ENCODE results near the gene SIRT1.
"Not testable (repeated sequence)": the region's sequence is repeated elsewhere in the genome, so short reads cannot be mapped to it uniquely, and the experiment has no call there.

The SIRT1 gene

DNA sequence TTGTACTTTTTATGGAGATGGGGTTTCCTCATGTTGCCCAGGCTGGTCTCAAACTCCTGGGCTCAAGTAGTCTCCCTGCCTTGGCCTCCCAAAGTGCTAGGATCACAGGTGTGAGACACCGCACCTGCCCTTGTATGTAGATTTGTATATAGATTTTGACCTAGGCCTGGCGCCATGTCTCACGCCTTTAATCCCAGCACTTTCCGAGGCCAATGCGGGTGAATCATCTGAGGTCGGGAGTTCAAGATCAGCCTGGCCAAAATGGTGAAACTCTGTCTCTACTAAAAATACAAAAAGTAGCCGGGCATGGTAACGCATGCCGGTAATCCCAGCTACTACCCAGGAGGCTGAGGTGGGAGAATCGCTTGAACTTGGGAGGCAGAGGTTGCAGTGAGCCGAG lies 7.0 kb upstream of the SIRT1 start:
- not testable (repeated sequence) for DNase-seq (ENCODE audit: low read depth)

DNA sequence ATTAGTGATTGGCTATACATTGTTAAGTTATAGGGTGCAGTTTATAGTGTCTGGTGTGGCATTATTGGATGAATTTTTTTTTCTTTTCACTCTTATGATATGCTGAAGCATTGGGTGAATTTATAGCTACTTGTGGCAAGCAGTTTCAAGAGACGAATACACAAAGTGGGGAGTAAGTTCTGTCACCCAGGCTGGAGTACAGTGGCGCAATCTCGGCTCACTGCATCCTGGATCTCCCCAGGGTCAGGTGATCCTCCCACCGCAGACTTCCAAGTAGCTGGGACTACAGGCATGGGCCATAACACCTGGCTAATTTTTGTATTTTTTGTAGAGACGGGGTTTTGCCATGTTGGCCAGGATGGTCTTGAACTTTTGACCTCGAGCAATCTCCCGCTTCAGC lies 6.3 kb upstream of the SIRT1 start:
- no peak for DNase-seq (ENCODE audit: low read depth)

DNA sequence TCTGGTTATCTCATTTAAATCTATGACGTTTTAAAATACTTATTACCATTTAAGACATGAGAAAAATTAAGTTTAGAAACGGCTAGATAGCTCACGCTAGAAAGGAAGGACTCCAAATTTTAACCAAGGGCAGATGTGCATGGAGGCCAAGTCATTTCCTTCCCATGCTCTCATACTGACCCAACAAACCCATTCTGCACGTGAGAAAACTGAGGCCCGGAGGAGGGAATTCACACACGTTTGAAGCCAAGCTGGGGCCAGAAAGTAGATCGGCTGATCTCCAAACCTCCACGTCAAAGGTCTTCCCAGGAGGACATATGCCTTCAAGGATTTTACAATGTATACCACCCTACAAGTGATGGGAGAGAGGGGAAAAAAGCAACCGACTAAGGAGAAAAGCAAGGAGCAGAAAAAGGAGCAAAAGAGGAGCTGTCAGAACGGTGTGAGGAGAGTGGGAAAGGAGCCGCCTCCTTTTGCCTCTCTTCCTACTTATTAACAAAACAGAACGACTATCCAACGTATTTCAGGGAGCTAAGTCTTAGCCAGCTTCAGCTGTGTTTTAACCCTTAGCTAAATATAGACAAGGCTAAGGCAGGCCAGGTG lies 645 bp upstream of the SIRT1 start:
- no peak for DNase-seq (ENCODE audit: low read depth)

DNA sequence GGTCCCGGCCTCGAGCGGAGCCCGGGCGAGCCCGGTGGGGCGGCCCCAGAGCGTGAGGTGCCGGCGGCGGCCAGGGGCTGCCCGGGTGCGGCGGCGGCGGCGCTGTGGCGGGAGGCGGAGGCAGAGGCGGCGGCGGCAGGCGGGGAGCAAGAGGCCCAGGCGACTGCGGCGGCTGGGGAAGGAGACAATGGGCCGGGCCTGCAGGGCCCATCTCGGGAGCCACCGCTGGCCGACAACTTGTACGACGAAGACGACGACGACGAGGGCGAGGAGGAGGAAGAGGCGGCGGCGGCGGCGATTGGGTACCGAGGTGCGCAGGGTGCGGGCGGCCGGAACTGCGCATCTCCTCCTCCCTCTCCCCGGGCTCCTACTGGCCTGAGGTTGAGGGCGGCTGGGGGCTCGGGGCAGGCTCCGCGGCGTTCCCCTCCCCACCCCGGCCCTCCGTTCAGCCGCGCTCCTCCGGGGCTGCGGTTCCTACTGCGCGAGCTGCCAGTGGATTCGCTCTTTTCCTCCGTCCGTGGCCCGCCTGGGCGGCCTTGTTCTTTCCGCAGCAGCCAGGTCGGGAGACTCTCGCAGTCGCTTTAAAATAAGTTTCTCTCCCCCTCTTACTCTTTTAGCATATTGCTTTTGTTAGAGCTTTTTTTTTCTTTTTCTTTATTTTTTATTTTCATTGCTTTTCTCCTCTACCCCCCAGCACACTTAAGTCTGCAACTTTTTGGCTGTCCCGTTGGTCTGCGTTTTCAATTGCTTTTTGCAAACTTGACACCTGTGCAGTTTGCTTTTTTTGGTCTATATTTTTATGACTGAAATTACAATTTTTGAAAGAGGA lies 600 bp downstream of the SIRT1 start:
- peak; percentile 59 for DNase-seq (ENCODE audit: low read depth)

DNA sequence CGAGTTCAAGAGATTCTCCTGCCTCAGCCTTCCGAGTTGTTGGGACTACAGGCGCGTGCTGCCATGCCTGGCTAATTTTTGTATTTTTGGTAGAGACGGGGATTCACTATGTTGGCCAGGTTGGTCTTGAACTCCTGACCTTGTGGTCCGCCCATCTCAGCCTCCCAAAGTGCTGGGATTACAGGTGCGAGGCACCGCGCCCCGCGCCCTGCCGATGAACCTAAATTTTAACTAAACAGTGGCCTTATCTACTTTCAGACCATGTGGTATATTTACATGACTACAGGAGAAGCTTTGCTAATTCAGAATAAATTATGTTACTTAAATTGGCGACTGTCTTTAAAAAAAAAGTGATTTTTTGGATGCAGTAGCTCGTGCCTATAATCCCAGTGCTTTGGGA lies 9.2 kb downstream of the SIRT1 start:
- DNase-seq (ENCODE audit: low read depth): no peak

DNA sequence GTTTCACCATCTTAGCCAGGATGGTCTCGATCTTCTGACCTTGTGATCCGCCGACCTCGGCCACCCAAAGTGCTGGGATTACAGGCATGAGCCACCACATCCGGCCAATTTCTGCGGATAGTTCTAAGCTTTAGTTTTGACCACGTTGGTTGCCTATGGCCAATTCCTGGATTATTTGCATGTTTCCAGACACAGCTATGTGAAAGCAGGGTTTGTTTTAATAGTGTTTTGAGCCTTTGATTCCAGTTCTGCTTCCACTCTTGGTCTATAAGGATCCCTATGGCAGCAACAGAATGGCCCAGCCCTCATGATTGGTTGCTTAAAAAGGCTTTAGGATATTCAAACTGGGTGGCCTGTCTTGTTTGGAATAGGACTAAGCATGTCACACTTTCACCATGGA lies 19.1 kb downstream of the SIRT1 start:
- no peak for DNase-seq (ENCODE audit: low read depth)

DNA sequence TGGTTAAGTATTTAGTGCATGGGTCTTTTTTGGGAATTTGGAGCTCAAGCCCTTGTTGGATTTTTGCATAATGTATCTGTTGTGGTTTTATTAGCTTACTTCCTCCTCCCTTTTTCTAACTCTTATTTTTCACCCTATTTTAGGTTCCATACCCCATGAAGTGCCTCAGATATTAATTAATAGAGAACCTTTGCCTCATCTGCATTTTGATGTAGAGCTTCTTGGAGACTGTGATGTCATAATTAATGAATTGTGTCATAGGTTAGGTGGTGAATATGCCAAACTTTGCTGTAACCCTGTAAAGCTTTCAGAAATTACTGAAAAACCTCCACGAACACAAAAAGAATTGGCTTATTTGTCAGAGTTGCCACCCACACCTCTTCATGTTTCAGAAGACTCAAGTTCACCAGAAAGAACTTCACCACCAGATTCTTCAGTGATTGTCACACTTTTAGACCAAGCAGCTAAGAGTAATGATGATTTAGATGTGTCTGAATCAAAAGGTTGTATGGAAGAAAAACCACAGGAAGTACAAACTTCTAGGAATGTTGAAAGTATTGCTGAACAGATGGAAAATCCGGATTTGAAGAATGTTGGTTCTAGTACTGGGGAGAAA lies 28.0 kb downstream of the SIRT1 start:
- DNase-seq (ENCODE audit: low read depth): no peak

DNA sequence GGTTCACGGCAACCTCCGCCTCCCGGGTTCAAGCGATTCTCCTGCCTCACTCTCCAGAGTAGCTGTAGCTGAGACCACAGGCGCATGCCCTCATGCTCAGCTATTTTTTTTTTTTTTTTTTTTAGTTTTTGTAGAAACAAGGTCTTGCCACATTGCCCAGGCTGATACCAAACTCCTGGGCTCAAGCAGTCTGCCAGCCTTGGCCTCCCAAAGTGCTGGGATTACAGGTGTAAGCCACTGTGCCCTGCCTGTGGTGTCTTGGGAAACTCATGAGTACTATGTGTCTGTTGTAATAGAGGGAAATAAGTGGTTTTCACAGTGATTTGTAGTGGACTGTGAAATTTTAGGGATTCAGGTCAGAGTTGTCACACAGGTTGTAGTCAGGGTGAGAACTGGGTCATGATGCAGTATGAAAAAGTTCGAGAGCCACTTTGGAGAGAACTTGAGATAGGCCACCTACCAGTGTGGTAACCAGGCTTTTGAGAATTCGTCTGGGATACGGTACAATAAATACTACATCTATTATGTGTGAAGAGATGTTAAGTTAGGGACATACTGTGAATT lies 30.4 kb downstream of the SIRT1 start:
- no peak for DNase-seq (ENCODE audit: low read depth)

DNA sequence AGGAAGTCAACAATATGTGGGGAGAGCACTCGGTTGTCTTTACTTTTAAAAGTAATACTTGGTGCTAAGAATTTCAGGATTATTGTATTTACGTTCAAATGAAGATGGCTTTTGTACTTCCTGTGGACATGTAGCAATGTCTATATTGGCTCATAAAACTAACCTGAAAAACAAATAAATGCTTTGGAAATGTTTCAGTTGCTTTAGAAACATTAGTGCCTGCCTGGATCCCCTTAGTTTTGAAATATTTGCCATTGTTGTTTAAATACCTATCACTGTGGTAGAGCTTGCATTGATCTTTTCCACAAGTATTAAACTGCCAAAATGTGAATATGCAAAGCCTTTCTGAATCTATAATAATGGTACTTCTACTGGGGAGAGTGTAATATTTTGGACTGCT lies 32.7 kb downstream of the SIRT1 start:
- no peak for DNase-seq (ENCODE audit: low read depth)

DNA sequence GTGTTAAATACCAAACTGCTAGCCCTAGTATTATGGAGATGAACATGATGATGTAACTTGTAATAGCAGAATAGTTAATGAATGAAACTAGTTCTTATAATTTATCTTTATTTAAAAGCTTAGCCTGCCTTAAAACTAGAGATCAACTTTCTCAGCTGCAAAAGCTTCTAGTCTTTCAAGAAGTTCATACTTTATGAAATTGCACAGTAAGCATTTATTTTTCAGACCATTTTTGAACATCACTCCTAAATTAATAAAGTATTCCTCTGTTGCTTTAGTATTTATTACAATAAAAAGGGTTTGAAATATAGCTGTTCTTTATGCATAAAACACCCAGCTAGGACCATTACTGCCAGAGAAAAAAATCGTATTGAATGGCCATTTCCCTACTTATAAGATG lies 33.2 kb downstream of the SIRT1 start:
- DNase-seq (ENCODE audit: low read depth): no peak

DNA sequence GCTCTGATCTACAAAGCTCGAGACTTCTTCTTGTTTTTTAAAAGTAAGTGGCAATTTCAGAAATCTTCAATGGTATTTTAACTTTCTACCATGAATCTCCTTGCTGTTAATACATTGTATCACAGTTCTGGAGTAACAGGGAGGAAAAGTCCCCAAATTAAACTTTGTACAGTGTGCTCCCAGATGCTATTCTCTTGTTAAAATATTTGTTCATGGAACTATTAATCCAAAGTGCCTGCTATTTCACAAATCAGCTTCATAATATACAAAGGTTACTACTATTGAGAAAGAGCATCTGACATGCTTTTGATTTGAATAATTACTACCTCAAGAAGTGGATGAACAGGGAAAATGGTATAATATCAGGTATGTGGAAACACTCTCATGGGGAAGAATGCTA lies 36.6 kb downstream of the SIRT1 start:
- no peak for DNase-seq (ENCODE audit: low read depth)

DNA sequence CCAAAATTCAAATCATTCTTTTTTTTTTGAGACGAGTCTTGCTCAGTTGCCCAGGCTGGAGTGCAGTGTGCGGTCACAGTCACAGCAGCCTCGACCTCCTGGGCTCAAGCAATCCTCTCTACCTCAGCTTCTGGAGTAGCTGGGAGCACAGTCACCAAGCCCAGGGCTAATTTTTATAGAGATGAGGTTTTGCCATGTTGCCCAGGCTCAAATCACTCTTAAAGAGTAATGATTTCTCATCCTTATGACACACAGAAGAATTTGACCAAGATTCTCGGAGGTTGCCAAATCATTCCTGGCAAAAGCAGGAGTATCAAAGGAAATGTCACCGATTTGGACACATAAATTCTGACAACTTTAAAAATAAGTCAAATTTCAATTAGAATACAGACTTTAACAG lies 39.1 kb downstream of the SIRT1 start:
- no peak for DNase-seq (ENCODE audit: low read depth)

DNA sequence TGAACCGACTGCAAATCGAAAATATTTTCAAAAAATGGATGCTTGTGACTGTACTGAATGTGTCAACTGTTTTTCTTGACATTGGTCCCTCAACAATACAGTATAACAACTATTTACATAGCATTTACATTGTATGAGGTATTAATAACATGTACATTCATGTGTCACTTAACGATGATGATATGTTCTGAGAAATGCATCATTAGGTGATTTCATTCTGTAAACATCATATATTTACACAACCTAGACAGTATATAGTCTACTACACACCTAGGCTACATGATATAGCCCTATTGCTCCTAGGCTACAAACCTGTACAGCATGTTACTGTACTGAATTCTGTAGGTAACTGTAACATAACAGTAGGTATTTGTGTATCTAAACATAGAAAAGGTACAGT lies 39.7 kb downstream of the SIRT1 start:
- DNase-seq (ENCODE audit: low read depth): no peak

DNA sequence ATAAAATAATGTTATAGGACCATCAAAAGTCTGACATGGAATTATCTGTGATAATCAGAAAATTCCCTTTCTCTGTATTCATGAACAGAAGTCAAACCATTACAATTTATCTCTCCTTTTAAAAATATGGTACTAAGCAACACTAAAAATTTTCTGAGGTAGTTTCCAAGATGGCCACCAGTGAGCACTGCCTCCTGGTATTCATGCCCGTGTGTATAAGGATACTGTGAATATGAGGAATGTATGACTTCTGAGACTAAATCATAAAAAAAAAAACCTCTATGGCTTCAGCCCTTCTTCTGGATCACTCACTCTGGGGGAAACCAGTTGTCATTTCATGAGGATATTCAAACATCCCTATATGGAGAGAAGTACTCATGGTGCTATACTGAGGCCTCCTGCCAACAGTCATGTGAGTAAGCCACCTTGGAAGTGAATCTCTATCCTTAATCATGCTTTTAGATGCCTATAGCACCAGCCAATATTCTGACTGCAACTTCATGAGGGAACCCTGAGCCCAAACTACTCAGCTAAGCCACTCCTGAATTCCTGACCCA lies 41.1 kb downstream of the SIRT1 start:
- no peak for DNase-seq (ENCODE audit: low read depth)

DNA sequence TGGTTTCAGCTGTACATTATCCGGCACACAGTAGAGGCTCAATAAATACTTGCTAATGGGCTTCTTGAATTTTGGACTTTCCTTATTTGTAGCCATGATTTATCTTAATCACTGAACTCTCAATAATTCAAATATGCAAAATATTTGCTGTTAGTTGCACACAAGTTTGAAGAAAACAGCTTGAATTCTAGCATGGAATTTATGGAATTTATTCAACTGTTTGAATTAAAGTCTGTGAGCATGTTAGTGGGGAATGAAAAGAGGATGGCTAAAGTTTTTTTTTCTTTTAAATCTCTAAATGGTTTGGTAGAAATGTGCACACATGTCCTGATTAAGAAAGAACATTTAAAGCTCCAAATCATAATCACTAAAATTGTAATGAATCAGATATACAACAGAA lies 42.5 kb downstream of the SIRT1 start:
- no peak for DNase-seq (ENCODE audit: low read depth)

DNA sequence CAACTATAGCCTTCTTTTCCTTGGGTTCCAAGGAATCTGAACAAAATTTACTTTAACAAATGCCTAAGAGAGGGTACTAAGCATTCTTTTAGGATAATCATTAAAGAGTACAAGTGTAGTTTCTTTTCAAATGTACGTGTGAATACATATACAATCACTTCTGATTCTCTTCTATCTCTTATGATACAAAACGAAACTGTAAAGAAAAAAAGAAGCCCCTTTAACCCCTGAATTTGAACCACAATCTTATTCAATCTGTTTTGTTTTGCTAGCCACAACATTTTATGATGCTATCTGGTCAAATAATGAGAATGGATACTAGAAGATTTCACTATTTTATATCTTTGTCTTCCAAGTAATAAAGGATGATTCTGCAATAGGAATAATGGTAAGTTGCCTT lies 48.7 kb downstream of the SIRT1 start:
- no peak for DNase-seq (ENCODE audit: low read depth)

DNA sequence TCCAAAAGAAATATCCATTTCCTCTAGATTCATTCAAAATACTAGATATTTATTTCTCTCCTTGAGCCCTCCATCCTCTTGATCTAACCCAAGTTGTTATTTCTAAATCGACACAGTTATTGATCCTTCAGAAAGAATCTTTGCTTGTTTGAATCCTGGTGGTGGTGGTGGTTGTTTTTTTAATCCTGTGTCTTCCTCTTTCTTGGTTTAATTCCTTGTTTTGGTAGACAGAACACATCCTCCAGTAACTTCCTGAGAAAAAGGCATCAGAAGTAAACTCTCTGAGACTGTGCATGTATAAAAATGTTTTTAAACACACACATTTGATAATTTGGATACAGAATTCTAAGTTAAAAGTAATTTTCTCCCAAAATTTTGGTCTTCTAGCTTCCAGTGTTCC lies 49.9 kb downstream of the SIRT1 start:
- DNase-seq (ENCODE audit: low read depth): no peak

DNA sequence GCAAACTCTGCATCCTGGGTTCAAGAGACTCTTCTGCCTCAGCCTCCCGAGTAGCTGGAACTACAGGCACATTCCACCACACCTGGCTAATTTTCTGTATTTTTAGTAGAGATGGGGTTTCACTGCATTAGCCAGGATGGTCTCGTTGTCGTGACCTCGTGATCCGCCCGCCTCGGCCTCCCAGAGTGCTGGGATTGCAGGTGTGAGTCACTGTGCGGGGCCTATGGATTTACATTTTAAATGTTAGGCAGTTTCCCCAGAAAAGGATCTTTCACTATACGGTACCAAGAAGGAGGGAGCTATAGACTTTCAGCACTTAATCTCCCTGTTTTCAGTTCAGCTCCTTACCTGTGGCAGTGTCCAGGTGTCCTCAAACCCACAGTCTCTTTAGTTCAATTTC lies 50.8 kb downstream of the SIRT1 start:
- DNase-seq (ENCODE audit: low read depth): no peak

DNA sequence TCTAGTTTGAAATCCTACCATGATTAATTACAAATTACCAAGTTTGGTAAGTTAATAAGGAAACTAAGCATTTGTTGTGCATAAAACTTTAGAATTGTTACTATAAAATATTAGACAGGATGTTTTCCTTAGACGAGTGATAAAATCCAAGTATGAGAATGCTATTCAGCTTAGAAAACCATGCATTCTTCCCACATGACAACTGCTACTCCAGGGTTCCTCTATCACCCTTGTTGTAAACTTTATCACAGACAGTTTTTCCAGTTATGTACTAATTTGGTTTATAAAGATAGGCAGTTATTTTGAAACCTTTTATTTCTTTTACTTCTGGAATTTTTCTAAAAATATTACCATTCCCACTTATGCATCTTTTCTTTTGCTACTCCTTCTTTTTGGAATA lies 52.0 kb downstream of the SIRT1 start:
- no peak for DNase-seq (ENCODE audit: low read depth)

DNA sequence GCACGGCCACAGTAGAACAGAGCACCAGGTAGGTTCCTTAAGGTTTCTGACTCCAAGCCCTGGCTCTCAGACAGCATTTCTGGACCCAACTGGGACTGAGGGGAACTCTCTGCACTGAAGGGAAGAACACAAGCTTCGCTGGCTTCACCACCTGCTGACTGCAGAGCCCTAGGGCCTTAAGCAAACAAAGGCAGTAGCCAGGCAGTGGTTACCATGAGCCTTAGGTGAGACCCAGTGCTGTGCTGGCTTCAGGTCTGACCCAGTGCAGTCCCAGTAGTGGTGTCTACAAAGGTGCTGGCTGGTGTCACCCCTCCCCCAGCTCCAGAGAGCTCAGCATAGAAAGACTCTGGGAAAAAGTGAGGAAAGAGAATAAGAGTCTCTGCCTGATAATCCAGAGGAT lies 59.5 kb downstream of the SIRT1 start:
- no peak for DNase-seq (ENCODE audit: low read depth)

DNA sequence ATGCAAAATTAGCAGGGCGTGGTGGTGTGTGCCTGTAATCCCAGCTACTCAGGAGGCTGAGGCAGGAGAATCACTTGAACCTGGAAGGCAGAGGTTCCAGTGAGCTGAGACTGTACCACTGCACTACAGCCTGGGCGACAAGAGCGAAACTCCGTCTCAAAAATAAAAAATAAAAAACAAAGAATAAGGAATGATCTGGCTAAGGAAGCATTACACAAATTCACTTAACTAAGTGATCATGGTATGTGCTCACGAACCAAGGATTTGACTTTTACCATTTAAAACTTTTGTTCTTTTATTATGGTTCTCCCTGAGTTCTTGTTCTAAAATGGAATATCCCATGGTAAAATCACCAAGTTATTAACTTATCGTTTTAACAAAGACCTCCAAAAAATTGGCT lies 71.2 kb downstream of the SIRT1 start:
- DNase-seq (ENCODE audit: low read depth): no peak

DNA sequence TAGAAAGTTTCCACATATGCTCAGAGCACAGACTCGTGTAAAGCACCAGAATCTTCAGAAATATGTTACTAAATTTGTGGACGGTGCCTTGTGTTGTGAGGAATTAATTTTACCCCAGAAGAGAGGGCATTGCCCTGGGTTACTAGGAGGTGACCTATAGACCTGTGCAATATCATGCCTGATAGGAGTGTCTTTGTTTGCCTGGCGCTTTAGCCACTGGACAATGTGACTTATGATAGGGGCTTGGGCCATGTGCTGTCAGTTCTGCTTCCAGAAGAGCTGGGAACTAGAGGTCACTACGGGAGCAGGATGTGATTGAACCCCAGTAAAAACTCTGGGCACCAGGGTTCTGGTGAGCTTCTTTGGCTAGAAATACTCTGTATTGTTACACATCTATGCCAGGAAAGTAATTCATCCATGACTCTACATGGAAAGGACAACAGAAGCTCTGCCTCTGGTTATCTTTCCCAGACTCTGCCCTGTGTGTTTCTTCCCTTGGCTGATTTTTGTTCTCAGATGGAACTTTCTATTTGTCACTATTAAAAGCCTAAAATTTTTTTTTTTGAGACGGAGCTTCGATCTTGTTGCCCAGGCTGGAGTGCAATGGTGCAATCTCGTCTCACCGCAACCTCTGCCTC lies 75.5 kb downstream of the SIRT1 start:
- no peak for DNase-seq (ENCODE audit: low read depth)
